Fibroblast of pulmonary artery (primary cell): ENCODE results near the gene CDHR1.

Experiments
- DNase-seq: peaks from one replicate; pipeline ENCODE4 v3.0.0-alpha.2; 2010; ENCODE audit warnings: low read depth
- H3K4me3 ChIP-seq: replicated peaks from 2 replicates; pipeline ENCODE4 v1.5.1; 2011; ENCODE audit warnings: low read depth, mild to moderate bottlenecking, control low read depth, low read length, moderate library complexity
- CTCF ChIP-seq: IDR thresholded peaks from 2 replicates; pipeline ENCODE4 v1.5.1; 2011; ENCODE audit warnings: mild to moderate bottlenecking, control low read depth, low read length, inconsistent platforms; ENCODE audit errors: missing control alignments

The CDHR1 gene

GRCh38 chr10:84184517-84184916 is 9.8 kb upstream of the CDHR1 start:
- no peak for TF ChIP-seq CTCF
- DNase-seq = no peak

GRCh38 chr10:84185526-84186175 is 8.7 kb upstream of the CDHR1 start:
- DNase-seq = no peak
- no peak overlapping the region for H3K4me3 ChIP-seq
- no peak for TF ChIP-seq CTCF

More at GRCh38 chr10:84184517-84184916, 9.8 kb upstream of the CDHR1 start:
- no peak overlapping the region for H3K4me3 ChIP-seq

GRCh38 chr10:84188815-84189214 is 5.5 kb upstream of the CDHR1 start:
- no peak overlapping the region for H3K4me3 ChIP-seq
- no peak for TF ChIP-seq CTCF
- no peak for DNase-seq

- H3K4me3 ChIP-seq = no peak overlapping the region
- DNase-seq = no peak
- TF ChIP-seq CTCF = no peak
These were observed 3.7 kb upstream of the CDHR1 start for GRCh38 chr10:84190621-84191020.

- H3K4me3 ChIP-seq = no peak overlapping the region
- no peak for DNase-seq
- TF ChIP-seq CTCF = no peak
These were observed 3.2 kb upstream of the CDHR1 start for GRCh38 chr10:84191106-84191505.

- H3K4me3 ChIP-seq = no peak overlapping the region
- no peak for DNase-seq
- no peak for TF ChIP-seq CTCF
These were observed 1.0 kb upstream of the CDHR1 start for GRCh38 chr10:84193327-84193726.

GRCh38 chr10:84193846-84194423 is 402 bp upstream of the CDHR1 start:
- DNase-seq = no peak
- peak overlapping the region; percentile 21 for H3K4me3 ChIP-seq
- TF ChIP-seq CTCF = no peak
